MG63 (cell line): Measurements from ENCODE around the gene TRABD2B. TPM values are rescaled to one million over a fixed set of nuclear protein-coding genes. Genes with fewer than 3 reads are reported as not detected.
A peak's percentile ranks its signal among the peaks of the same experiment; 100 is the strongest.

ENCODE experiments used
- DNase-seq: peaks from one replicate; pipeline ENCODE4 v3.0.0-alpha.2; 2020
- H3K27me3 ChIP-seq: fragments of 250-450 bp; sonication (Bioruptor Pico); 2 replicates; pipeline ENCODE4 v1.5.1; 2020; ENCODE audit warnings: mild to moderate bottlenecking, moderate library complexity
- H3K36me3 ChIP-seq: fragments of 250-450 bp; sonication (Bioruptor Pico); 2 replicates; pipeline ENCODE4 v1.5.1; 2020; ENCODE audit warnings: mild to moderate bottlenecking, moderate library complexity
- H3K4me3 ChIP-seq: fragments of 250-450 bp; sonication (Bioruptor Pico); 2 replicates; pipeline ENCODE4 v1.5.1; 2020; ENCODE audit warnings: mild to moderate bottlenecking, moderate library complexity
- H3K9me3 ChIP-seq: fragments of 250-450 bp; sonication (Bioruptor Pico); 2 replicates; pipeline ENCODE4 v1.5.1; 2020; ENCODE audit warnings: mild to moderate bottlenecking, moderate library complexity
- total RNA-seq: library from RNA; depleted of rRNA; stranded (reverse); fragments of >200 nt; shearing (Covaris generic); gene quantifications from 2 replicates; pipeline ENCODE4 v1.2.3, GENCODE V29; 2014; ENCODE audit warnings: low replicate concordance

TRABD2B gene
- total RNA-seq, 1 experiment from 2014 or later = 1.7 TPM

- no peak for DNase-seq
- H3K27me3 ChIP-seq = no peaks in the 10 kb centered on the region
Measured at GRCh38 chr1:47872886-47873285, 124.3 kb downstream of the TRABD2B start.

GRCh38 chr1:47871799-47872353, 125.3 kb downstream of the TRABD2B start:
- Histone ChIP-seq H3K36me3 (no peaks in the 10 kb centered on the region), H3K9me3 (no peaks in the 10 kb centered on the region)
- no peak for DNase-seq

More at GRCh38 chr1:47872886-47873285, 124.3 kb downstream of the TRABD2B start:
- Histone ChIP-seq H3K9me3 (no peaks in the 10 kb centered on the region), H3K36me3 (no peaks in the 10 kb centered on the region), H3K4me3 (no peak overlapping the region)

GRCh38 chr1:47870946-47871676, 126.1 kb downstream of the TRABD2B start:
- Histone ChIP-seq H3K9me3 (no peaks in the 10 kb centered on the region), H3K27me3 (no peaks in the 10 kb centered on the region), H3K4me3 (no peak overlapping the region), H3K36me3 (no peaks in the 10 kb centered on the region)
- DNase-seq = no peak

More at GRCh38 chr1:47871799-47872353, 125.3 kb downstream of the TRABD2B start:
- H3K4me3 ChIP-seq = no peak overlapping the region
- H3K27me3 ChIP-seq = no peaks in the 10 kb centered on the region

GRCh38 chr1:47870480-47870879, 126.7 kb downstream of the TRABD2B start:
- no peaks in the 10 kb centered on the region for H3K9me3 ChIP-seq
- H3K36me3 ChIP-seq = no peaks in the 10 kb centered on the region
- H3K4me3 ChIP-seq = no peak overlapping the region
- H3K27me3 ChIP-seq = no peaks in the 10 kb centered on the region
- no peak for DNase-seq

GRCh38 chr1:47868348-47868676, 128.9 kb downstream of the TRABD2B start:
- Histone ChIP-seq H3K36me3 (no peaks in the 10 kb centered on the region), H3K27me3 (no peaks in the 10 kb centered on the region), H3K4me3 (no peak overlapping the region), H3K9me3 (no peaks in the 10 kb centered on the region)
- no peak for DNase-seq

GRCh38 chr1:47867438-47868347, 129.5 kb downstream of the TRABD2B start:
- Histone ChIP-seq H3K27me3 (no peaks in the 10 kb centered on the region), H3K36me3 (no peaks in the 10 kb centered on the region), H3K4me3 (no peak overlapping the region), H3K9me3 (no peaks in the 10 kb centered on the region)
- DNase-seq = no peak

GRCh38 chr1:47866601-47867437, 130.4 kb downstream of the TRABD2B start:
- no peaks in the 10 kb centered on the region for H3K36me3 ChIP-seq

GRCh38 chr1:47865881-47866535, 131.2 kb downstream of the TRABD2B start:
- Histone ChIP-seq H3K9me3 (no peaks in the 10 kb centered on the region; the same call in 1 of the 2 replicates), H3K27me3 (no peaks in the 10 kb centered on the region), H3K4me3 (no peak overlapping the region), H3K36me3 (no peaks in the 10 kb centered on the region)
- no peak for DNase-seq

More at GRCh38 chr1:47866601-47867437, 130.4 kb downstream of the TRABD2B start:
- no peaks in the 10 kb centered on the region; the same call in 1 of the 2 replicates for H3K9me3 ChIP-seq
- no peaks in the 10 kb centered on the region for H3K27me3 ChIP-seq
- peak; percentile 55 for DNase-seq
- no peak overlapping the region for H3K4me3 ChIP-seq

- Histone ChIP-seq H3K27me3 (no peaks in the 10 kb centered on the region), H3K9me3 (no peaks in the 10 kb centered on the region; the same call in 1 of the 2 replicates), H3K36me3 (no peaks in the 10 kb centered on the region), H3K4me3 (no peak overlapping the region)
- DNase-seq = peak; percentile 49
Measured at GRCh38 chr1:47859092-47859743, 138.0 kb downstream of the TRABD2B start.

- H3K36me3 ChIP-seq = no peaks in the 10 kb centered on the region
- DNase-seq = no peak
- H3K9me3 ChIP-seq = no peaks in the 10 kb centered on the region; the same call in 1 of the 2 replicates
- H3K4me3 ChIP-seq = no peak overlapping the region
- no peaks in the 10 kb centered on the region for H3K27me3 ChIP-seq
Measured at GRCh38 chr1:47856996-47857395, 140.2 kb downstream of the TRABD2B start.

GRCh38 chr1:47855230-47855629, 142.0 kb downstream of the TRABD2B start:
- Histone ChIP-seq H3K27me3 (no peaks in the 10 kb centered on the region), H3K4me3 (no peak overlapping the region), H3K36me3 (no peaks in the 10 kb centered on the region), H3K9me3 (no peaks in the 10 kb centered on the region)
- DNase-seq = no peak

GRCh38 chr1:47854552-47855144, 142.5 kb downstream of the TRABD2B start:
- Histone ChIP-seq H3K4me3 (no peak overlapping the region), H3K9me3 (no peaks in the 10 kb centered on the region), H3K27me3 (no peaks in the 10 kb centered on the region), H3K36me3 (no peaks in the 10 kb centered on the region)
- DNase-seq = no peak

- no peak for DNase-seq
- Histone ChIP-seq H3K36me3 (no peaks in the 10 kb centered on the region), H3K27me3 (no peaks in the 10 kb centered on the region), H3K4me3 (no peak overlapping the region), H3K9me3 (no peaks in the 10 kb centered on the region)
Measured at GRCh38 chr1:47853852-47854251, 143.3 kb downstream of the TRABD2B start.

- no peaks in the 10 kb centered on the region for H3K9me3 ChIP-seq
- H3K36me3 ChIP-seq = no peaks in the 10 kb centered on the region
- DNase-seq = no peak
- no peak overlapping the region for H3K4me3 ChIP-seq
- no peaks in the 10 kb centered on the region for H3K27me3 ChIP-seq
Measured at GRCh38 chr1:47853059-47853458, 144.1 kb downstream of the TRABD2B start.

GRCh38 chr1:47852006-47852718, 145.0 kb downstream of the TRABD2B start:
- no peaks in the 10 kb centered on the region for H3K27me3 ChIP-seq
- no peaks in the 10 kb centered on the region for H3K36me3 ChIP-seq
- H3K9me3 ChIP-seq = no peaks in the 10 kb centered on the region
- DNase-seq = no peak
- H3K4me3 ChIP-seq = no peak overlapping the region
